ENCODE data around the gene MEX3A.

Gene MEX3A

DNA sequence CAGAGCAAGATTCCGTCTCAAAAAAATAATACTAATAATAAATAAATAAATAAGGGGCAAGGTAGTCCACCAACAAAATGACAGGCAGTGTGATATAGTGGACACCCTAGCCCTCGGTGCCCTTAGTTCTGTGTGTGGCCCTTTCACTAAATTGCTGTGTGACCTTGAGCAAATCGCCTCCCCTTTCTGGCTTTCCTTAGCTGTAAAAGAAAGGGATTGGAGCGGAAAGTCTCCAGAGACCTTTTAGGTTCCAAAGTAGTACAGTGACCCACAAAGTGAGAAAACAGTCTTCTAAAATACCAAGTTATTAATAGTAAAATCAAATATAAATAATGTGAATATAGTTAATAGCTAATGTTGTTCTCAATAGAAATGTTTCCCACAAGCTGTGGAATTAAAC is 39.8 kb upstream of the MEX3A start:
- TF ChIP-seq GATA3 (IDR thresholded peaks at IDR 0.05; ENCODE audit: low read depth, low read length) (no peak), GATA2 (IDR thresholded peaks at IDR 0.05; ENCODE audit: low read depth, low read length) (no peak)

DNA sequence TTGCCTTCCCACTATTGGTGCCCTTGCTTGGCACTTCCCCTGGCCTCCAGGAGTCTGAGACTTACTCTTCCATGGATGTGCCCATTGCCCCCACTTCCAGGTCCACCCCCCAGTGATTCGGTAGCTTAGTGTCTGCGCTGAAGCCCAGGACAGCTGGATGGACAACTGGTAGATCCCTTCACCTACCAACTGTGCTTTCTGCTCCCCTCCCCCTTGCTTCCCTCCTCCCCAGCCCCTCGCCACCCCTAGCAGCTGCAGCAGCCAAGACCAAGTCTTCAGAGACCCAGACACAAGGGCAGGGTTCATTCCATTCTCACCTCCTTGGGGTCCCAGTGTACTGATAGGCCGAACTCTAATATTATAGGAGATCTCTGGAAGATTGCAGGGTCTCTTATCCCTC is 39.2 kb upstream of the MEX3A start:
- TF ChIP-seq GATA3 (IDR thresholded peaks at IDR 0.05; ENCODE audit: low read depth, low read length): no peak
- no peak for TF ChIP-seq GATA2 (IDR thresholded peaks at IDR 0.05; ENCODE audit: low read depth, low read length)

DNA sequence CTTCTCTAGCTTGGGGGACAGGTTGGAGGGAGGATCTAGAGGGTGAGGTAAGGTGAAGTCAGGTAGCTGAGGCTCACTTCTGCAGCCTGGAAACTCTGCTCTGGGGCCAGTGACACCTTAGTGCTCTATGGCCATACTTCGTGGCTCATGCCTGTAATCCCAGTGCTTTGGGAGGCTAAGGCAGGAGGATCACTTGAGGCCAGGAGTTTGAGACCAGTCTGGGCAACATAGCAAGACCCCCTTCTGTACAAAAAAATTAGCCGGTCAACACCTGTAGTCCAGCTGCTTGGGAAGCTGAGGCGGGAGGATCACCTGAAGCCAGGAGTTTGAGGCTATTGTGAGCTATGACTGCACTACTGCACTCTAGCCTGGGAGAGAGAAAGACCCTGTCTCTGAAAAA is 38.1 kb upstream of the MEX3A start:
- TF ChIP-seq GATA2 (IDR thresholded peaks at IDR 0.05; ENCODE audit: low read depth, low read length): no peak
- no peak for TF ChIP-seq GATA3 (IDR thresholded peaks at IDR 0.05; ENCODE audit: low read depth, low read length)

DNA sequence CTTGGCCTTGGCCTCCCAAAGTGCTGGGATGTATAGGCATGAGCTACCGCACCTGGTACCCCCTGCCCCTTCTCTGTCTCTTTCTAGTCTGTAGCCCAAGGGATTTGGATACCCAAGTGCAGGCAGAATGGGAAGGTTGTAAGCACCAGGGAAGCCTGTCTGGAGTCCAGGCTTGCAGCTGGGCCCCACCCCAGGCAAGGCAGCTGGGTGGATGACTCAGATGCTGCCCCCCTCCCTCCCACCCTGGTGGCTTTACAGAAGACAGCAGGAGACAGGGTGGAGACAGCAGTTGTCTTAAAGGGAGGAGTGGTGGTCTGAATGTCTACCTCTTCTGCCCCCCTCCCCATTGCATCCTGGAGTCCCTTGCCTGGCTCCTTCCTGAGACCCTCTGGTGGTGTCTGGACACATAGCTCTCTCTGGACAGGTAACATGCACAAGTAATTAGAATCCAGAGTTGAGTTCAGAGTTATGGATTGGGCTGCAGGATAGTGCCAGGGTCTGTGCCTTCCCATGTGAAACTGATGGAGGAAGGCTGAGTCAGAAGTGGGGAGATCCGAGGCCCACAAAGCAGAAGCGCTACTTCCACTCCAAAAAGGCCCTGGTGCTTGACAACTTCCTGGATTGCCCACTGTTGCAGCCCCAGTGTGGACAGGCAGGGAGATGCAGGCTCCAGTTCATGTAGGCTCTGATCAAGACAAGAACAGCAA is 37.4 kb upstream of the MEX3A start:
- no peak for TF ChIP-seq GATA2 (IDR thresholded peaks at IDR 0.05; ENCODE audit: low read depth, low read length)
- TF ChIP-seq GATA3 (IDR thresholded peaks at IDR 0.05; ENCODE audit: low read depth, low read length): no peak

DNA sequence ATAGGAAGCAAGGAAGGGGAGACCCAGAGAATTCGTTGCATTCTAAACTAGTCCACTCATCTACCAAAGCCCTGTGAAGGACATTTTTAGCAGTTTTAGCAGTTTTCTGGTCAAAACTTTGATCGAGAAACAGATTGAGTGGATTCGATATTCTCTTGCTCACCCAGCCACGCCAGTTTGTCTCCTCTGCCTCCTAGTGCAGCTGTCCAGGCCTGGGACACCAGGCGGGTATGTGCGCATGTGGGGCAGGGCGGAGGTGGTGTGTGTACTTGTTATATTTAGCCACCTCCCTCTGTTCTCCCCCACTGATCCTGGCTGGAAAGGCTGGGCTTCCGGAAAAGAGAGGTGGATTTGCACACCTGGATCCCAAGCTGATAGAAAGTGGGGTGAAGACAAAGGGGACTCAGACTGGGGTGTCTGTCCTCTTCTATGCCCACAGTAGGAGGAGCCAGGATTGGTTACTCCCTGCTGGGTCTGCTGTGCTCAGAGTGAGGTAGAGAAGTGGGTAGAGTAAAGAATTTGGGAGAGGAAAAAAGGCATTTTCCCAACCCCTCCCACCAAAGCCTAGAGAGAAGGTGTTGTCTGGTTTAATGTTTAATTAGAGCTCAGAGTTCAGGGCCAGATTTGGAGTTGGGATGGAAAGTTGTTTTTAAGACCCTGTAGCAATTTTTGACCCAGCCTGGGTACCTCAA is 36.1 kb upstream of the MEX3A start:
- TF ChIP-seq GATA3 (IDR thresholded peaks at IDR 0.05; ENCODE audit: low read depth, low read length): no peak
- TF ChIP-seq GATA2 (IDR thresholded peaks at IDR 0.05; ENCODE audit: low read depth, low read length): no peak

DNA sequence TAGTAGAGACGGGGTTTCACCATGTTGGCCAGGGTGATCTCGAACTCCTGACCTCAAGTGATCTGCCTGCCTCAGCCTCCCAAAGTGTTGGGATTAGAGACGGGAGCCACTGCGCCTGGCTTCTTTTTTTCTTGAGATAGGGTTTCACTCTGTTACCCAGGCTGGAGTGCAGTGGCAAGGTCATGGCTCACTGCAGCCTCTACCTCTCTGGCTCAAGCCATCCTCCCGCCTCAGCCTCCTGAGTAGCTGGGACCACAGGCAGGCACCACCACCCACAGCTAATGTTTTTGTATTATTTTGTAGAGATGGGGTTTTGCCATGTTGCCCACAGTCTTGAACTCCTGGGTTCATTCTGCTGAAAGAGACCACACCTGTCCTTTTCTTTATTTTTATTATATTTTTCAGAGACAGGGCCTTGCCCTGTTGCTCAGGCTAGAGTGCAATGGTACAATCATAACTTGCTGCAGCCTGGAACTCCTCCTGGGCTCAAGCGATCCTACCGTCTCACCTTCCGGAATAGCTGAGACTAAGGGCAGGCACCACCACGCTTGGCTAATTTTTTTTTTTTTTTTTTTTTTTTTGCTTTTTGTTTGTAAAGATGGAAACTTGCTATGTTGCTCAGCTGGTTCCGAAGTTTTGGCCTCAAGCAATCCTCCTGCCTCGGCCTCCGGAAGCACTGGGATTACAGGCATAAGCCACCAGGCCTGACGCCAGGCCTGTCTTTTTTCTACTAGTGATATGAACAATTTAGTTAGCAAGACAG is 35.3 kb upstream of the MEX3A start:
- no peak for TF ChIP-seq GATA2 (IDR thresholded peaks at IDR 0.05; ENCODE audit: low read depth, low read length)
- TF ChIP-seq GATA3 (IDR thresholded peaks at IDR 0.05; ENCODE audit: low read depth, low read length): no peak

DNA sequence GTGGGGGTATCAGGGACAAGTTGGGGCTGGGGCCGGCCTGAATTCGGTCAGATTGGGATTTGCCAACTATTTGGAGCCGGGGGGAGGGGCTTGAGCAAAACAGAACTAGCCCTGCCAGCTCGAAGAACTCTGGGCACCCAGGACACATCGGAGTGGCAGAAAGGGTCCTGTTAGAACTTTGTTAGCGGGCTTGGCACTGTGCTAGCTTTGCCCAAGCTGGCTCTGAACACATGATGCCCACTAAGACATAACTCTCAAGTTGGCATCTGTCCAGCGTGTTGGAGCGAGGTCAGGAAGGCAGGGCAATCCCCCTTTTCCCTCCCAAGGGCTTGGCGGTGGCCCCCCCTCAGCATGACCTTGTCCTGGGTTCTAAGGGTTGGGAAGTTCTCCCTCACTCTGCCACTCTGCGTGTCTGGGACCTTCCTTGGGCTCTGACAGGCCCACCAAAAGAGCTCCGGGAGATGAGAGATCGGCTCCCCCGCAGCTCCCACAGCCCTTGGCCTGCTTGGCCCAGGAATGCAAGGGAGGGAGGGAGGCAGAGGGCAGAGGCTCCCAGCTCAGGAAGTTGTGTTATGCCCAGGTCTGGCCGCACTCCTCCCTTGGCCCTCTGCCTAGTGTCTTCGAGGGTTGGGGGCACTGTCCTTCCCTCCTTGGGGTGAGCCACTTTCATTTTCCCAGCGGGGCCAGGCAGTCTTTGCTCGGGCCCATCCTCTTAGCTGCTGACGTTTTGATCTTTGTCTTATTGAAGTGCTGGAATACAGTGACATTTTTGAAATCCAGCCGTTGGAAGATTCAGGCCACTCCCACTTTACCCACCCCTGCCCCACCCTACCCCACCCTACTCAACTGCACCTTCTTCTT is 33.5 kb upstream of the MEX3A start:
- TF ChIP-seq GATA2 (IDR thresholded peaks at IDR 0.05; ENCODE audit: low read depth, low read length) (no peak), GATA3 (IDR thresholded peaks at IDR 0.05; ENCODE audit: low read depth, low read length) (no peak)

DNA sequence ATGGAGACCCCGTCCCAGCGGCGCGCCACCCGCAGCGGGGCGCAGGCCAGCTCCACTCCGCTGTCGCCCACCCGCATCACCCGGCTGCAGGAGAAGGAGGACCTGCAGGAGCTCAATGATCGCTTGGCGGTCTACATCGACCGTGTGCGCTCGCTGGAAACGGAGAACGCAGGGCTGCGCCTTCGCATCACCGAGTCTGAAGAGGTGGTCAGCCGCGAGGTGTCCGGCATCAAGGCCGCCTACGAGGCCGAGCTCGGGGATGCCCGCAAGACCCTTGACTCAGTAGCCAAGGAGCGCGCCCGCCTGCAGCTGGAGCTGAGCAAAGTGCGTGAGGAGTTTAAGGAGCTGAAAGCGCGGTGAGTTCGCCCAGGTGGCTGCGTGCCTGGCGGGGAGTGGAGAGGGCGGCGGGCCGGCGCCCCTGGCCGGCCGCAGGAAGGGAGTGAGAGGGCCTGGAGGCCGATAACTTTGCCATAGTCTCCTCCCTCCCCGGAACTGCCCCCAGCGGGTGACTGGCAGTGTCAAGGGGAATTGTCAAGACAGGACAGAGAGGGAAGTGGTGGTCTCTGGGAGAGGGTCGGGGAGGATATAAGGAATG is 32.8 kb upstream of the MEX3A start:
- no peak for TF ChIP-seq GATA2 (IDR thresholded peaks at IDR 0.05; ENCODE audit: low read depth, low read length)
- TF ChIP-seq GATA3 (IDR thresholded peaks at IDR 0.05; ENCODE audit: low read depth, low read length): no peak

DNA sequence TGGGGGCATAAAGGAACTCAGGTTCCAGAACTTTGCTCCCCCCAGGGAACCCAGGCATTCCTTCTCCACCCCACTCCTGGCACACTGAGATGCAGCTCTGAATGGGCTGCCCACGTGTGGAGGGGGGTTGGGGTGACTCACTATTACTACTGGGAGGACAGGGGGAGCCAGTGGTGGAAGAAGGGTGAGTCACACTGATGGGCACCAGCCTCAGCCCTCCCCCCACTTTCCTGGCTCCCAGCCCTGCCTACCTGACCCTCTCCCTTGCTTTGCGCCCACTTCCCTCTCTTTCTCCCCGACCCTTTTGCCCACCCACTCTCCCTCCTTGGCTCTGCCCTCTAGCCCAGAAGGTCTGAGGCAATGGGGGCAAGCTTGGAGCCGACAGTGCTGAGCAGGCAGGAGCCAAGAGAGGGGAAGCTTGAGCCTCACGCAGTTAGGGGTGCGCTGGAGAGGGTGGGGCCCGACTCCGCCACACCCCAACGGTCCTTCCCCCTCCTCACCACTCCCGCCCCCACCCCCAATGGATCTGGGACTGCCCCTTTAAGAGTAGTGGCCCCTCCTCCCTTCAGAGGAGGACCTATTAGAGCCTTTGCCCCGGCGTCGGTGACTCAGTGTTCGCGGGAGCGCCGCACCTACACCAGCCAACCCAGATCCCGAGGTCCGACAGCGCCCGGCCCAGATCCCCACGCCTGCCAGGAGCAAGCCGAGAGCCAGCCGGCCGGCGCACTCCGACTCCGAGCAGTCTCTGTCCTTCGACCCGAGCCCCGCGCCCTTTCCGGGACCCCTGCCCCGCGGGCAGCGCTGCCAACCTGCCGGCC is 32.0 kb upstream of the MEX3A start, which contains the start of gene LMNA:
LMNA (plus strand) TSS at position 611 of the 818 bp plus-strand sequence. CDS start 208 bp downstream, outside the sequence.
- TF ChIP-seq GATA2 (IDR thresholded peaks at IDR 0.05; ENCODE audit: low read depth, low read length) (no peak), GATA3 (IDR thresholded peaks at IDR 0.05; ENCODE audit: low read depth, low read length) (no peak)

DNA sequence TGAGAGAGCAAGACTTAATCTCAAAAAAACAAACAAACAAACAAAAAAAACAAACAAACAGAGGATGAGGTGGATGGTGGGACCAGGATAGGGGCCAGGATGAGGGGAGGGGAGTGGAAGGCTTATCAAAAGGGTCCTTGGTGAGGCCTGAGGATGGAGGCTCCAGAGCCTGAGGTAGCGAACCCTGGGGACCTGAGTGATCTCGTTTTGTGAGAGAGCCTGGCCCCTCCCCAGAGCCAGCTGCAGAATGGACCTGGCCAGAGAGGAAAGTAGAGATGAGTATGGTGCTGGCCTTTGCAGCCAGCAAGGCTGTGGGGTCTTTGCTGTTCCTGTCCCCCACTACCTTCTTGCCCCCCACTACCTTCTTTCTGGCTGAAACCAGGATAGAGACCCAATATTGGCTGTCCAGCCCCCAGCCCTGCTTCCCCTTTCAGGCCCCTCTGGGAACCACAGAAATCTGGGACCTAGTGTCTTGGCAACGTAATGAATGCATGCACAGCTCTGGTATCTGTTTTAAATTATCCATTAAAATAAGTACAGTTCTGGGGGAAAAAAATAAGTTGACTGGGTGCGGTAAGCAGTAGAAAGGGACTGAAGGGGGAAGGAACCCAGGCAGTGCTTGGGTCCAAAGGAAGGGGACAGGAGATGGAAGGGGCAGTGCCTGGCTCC is 31.2 kb upstream of the MEX3A start:
- TF ChIP-seq GATA2 (IDR thresholded peaks at IDR 0.05; ENCODE audit: low read depth, low read length) (no peak), GATA3 (IDR thresholded peaks at IDR 0.05; ENCODE audit: low read depth, low read length) (no peak)

DNA sequence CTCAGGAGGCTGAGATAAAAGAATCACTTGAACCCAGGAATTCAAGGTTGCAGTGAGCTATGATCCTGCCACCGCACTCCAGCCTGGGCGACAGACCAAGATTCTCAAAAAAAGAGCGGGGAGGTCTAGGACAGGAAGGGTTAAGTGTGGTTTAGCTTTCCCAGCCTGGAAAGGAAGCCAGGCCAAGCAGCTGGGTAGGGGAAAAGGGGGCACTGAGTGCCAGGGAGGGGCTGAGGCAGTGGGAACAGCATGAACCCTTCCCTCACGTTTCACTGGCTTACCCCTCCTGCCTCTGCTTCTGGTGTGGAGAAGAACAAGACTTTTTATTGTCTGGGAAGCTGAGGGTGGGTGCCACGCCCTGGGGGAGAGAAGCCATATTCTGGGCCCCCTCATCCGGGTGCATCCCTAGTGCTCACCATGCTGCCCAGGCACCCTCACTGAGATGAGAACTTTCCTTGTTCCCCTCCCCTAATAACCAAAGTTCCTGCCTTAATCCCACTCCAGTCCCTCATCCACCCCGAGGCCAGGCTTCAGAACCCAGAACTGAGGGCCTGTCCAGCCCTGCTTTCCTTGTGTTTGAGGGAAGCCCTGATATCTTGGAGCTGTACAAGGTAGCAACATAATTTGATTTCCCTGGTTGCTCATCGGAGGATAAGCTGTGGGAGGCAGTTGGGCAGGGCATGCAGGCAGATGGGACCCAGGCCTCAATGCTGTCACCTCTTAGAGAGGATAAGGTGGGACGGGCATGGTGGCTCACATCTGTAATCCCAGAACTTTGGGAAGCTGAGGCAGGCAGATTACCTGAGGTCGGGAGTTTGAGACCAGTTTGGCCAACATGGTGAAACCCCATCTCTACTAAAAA is 30.2 kb upstream of the MEX3A start:
- no peak for TF ChIP-seq GATA2 (IDR thresholded peaks at IDR 0.05; ENCODE audit: low read depth, low read length)
- no peak for TF ChIP-seq GATA3 (IDR thresholded peaks at IDR 0.05; ENCODE audit: low read depth, low read length)

Measured in SH-SY5Y (cell line).